HG03103 (cell line): ENCODE measurements around the gene TMEM62.
"Not testable (repeated sequence)": the region's sequence is repeated elsewhere in the genome, so short reads cannot be mapped to it uniquely, and the experiment has no call there.

ENCODE experiments used
- ATAC-seq: cut with Tn5 transposase; IDR thresholded peaks from one replicate; pipeline ENCODE4 v1.9.1; 2021; ENCODE audit warnings: low read depth; ENCODE audit not compliant: unreplicated experiment

The TMEM62 gene

GRCh38 chr15:43207024-43207423 lies 73.6 kb downstream of the TMEM62 start:
- ATAC-seq: no peak

- no peak for ATAC-seq
Observed at GRCh38 chr15:43208052-43209002, 74.9 kb downstream of the TMEM62 start.

DNA sequence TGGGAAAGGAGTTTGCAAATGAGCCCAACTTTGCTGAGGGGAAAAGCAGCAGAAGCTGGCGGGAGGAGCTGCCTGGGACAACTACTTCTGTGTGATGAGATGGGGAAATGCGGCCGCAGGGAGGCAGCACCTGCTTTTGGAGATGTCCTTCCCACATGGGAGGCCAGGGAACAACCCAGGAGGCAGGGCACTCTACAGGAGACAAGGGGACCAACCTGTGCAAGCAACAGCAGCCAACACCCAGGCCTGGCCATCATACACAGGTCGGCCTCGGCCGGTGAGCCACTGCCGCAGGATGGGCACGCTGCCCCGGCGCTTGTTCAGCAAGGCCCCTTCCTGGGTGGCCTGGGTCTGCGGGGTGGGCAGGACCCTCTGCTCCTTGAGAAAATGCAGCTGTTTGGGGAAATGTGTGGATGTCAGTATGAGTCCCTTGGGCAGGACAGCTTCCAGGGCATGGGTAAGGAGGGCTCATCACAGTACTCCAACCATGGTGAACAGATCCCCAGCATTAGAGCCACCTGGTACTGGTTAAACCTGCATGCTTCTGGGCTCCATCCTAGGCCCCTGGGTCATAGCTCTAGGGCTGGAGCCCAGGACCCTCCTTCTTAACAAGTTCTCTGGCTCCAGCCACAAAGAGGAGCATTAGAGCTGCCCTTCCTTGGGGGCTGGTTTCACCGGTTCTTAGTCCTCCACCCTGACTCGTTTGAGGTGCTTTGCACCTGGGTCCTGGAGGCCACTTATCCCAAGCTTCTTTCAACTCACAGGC lies 75.9 kb downstream of the TMEM62 start:
- no peak for ATAC-seq

DNA sequence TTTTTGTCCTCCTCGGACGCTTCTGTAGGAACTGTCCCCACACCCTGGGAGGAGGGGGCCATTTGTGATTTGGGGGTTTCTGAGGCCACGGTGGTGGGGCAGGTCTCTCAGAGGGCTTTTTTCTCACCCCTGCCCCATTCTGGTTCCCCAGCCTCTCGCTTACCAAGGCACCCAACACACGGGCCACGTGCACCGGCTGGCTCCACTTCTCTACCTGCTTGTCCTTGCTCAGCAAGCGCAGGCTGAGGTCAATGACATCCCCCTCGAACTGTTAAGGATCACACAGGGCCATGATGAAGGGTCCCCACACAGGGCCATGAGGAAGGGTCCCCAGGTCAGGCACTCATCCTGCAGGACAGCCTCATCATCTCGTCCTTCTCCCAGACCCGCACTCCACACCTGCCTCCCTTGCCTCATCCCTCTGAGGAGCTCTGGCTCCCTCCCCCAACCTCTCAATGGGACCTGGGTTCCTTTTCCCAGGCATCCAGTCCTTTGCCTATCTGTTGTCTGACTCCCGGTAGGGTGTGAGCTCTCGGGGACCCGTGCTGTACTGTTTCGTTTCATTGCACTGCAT lies 76.9 kb downstream of the TMEM62 start:
- no peak for ATAC-seq

GRCh38 chr15:43210807-43211206 lies 77.4 kb downstream of the TMEM62 start:
- no peak for ATAC-seq

DNA sequence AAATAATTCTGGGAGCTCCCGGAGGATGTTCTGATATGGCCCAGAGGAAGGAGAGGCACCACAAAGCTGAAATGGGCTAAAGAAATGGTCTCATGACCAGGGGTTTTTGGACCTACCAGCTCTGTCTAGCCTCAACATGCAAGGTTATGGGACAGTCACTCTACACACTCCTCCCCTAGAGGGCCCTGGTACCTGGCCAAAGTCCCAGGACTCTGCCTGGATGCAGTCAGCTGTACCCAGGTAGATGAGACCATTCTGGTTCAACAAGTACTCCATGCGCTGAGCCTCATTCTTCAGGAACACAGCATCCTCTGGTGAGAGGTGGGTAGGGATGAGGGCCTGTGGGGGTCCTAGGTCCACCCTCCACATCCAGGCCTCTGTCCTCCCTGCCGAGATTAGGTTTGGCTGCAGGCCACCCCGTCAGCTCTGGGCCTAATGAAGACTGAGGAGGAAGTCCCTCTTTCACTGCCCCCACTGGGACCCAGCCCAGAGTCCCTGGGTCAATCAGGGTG lies 77.9 kb downstream of the TMEM62 start:
- ATAC-seq: no peak

DNA sequence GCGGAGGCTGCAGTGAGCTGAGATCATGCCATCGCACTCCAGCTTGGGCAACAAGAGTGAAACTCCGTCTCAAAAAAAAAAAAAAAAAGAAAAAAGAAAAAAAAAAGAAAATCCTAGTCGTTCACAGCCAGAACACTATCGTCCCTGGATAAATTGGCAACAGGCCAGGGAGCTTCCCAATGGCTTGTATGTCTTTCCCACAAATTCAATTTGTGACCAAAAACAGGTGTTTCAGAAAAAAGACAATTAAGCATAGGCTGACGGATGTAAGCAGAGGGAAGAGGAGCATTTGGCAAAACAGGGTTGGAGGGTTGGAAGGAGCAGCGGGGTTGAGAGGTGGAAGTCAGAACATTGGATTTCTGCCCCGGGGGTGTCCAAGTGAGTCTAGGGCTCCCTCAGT lies 78.9 kb downstream of the TMEM62 start:
- ATAC-seq: no peak

GRCh38 chr15:43212951-43213350 lies 79.6 kb downstream of the TMEM62 start:
- ATAC-seq: no peak

- no peak for ATAC-seq
Observed at GRCh38 chr15:43213466-43213865, 80.1 kb downstream of the TMEM62 start.

GRCh38 chr15:43214169-43214568 lies 80.8 kb downstream of the TMEM62 start:
- ATAC-seq: no peak

GRCh38 chr15:43214592-43215295 lies 81.4 kb downstream of the TMEM62 start:
- ATAC-seq: no peak

GRCh38 chr15:43215961-43216360 lies 82.6 kb downstream of the TMEM62 start:
- ATAC-seq: no peak

- ATAC-seq: no peak
Observed at GRCh38 chr15:43218908-43219706, 85.7 kb downstream of the TMEM62 start.

DNA sequence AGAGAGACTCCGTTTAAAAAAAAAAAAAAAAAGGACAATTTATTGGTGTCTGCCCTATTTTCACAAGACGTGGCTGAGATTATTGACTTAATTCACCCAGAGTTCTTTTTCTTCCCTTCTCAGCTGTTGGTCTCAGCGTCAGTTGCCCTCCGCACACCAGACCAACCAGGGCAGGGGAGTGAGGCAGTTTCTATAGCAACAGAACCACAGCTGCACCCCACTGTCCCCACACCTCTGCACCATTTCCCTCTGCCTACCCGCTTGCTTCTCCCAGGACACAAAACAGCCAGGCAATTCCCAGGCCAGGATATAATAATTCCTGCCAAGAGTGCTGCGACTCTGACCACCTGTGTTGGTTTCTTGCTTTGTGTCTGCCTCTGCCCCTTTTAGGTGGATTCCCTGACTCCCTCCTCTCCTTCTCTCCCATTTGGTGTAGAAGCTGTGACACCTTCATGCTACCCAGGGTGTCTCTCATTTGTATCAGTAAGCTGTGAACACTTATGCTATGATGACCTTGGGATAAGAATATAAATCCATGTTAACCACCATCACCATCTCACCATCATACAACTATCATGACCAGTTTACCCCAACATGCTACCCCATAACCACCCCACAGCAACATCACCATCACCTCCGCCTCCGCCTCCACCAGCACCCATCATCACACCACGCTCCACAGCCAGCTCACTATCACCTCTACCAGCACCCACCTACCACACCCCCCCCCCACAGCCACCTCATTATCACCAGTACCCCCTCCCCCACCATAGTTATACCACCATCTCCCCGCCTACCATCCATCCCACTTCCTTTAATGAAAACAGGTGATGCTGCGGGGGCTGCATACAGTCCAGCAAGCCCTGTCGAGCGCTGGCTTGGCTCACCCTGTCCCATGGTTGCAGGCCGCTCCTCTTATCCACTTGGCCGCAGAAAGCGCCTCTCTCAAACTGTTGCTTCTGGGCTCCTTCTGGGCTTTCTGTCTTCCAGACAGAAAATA lies 86.8 kb downstream of the TMEM62 start:
- ATAC-seq: no peak

DNA sequence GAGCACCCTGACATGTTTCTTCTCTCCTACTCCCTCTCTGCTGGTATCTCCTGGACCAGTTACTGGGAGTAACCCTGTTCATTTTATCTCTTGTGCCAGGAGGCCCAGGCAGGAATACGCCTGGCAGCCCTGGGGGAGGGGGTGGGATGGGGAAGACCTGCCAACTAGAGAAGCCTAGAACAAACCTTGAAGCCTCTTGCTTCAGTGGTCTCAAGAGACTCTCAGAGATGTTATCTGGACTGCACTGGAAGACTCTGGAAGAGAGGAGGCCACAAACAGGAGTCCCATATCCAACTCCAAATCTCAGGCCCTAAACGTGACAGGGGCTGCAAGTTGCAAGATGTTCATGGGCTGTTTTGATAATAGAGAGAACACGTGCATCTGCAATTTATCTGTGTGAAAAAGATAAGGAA lies 87.6 kb downstream of the TMEM62 start, which contains the start of gene EPB42:
TSS of gene EPB42 (minus strand) at position 28 of the 413 bp plus-strand sequence. CDS start 193 bp downstream, outside the sequence.
- no peak for ATAC-seq

- ATAC-seq: no peak
Observed at GRCh38 chr15:43221422-43221821, 88.0 kb downstream of the TMEM62 start.

DNA sequence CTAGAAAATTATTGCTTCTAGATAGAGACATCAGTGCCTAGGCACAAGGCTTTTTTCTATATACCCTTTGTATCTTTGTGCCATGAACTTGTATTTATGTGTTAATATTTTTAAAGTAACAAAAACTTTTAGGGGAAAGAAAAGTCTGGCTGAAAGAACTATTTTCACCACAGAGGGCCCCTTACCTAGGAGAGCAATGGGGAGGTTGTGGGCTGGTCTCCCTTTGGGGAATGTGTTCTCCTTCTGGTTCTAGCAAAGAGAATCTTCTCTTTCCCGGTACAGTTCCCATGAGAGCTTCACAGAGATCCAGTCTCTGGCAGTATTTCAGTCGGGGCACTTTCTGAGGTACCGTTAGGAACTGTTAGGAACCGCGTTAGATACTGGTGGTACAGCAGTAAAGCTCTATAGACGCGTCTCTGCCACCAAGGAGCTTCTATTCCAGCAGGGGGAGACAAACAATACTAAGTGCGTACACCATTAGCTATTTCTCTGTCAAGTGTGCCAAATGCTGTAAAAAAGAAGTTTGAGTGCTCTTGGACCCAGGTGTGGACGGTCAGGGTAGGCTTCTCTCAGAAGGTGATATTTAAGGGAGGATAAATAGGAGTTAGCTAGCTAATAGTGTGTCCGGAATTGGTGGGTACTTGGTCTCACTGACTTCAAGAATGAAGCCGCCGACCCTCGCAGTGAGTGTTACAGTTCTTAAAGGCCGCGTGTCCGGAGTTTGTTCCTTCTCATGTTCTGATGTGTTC lies 92.0 kb downstream of the TMEM62 start:
- ATAC-seq: no peak

DNA sequence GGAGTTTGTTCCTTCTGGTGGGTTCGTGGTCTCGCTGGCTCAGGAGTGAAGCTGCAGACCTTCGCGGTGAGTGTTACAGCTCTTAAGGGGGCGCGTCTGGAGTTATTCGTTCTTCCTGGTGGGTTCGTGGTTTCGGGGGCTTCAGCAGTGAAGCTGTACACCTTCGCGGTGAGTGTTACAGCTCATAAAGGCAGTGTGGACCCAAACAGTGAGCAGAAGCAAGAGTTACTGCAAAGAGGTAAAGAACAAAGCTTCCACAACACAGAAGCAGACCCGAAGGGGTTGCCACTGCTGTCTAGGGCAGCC lies 92.5 kb downstream of the TMEM62 start:
- ATAC-seq: not testable (repeated sequence)
